ENCODE measurements around the gene TSPEAR.
"Not testable (repeated sequence)": the region's sequence is repeated elsewhere in the genome, so short reads cannot be mapped to it uniquely, and the experiment has no call there.

The TSPEAR gene

GRCh38 chr21:44637851-44638348 is 73.5 kb downstream of the TSPEAR start:
- DNase-seq; H3K4me1 Mint-ChIP-seq (ENCODE audit: low read depth in 2 of 2); H3K27ac Mint-ChIP-seq: not testable (repeated sequence)

GRCh38 chr21:44637018-44637850 is 74.1 kb downstream of the TSPEAR start, which contains the start of gene KRTAP10-10:
TSS of gene KRTAP10-10 (plus strand) at chr21:44637356. CDS start at chr21:44637418, 62 bp downstream.
- DNase-seq (no peak), ATAC-seq (replicated peaks) (no peak)
- peaks cover 0 to 3% of the 10 kb centered on the region in 2 donors for H3K4me1 Mint-ChIP-seq (ENCODE audit: low read depth in 2 of 2)
- peaks cover 4% of the 10 kb centered on the region for H3K36me3 Mint-ChIP-seq (ENCODE audit: insufficient read depth)
- no peak within 1 kb of the TSS for H3K27ac Mint-ChIP-seq
- H3K27me3 Mint-ChIP-seq, result peaks cover 0 to 35% of the 10 kb centered on the region in 2 donors
- H3K9me3 Mint-ChIP-seq, result peaks cover 2 to 24% of the 10 kb centered on the region in 2 donors
- H3K4me3 Mint-ChIP-seq, result no peak within 1 kb of the TSS

More at GRCh38 chr21:44637851-44638348, 73.5 kb downstream of the TSPEAR start:
- H3K4me3 Mint-ChIP-seq; ATAC-seq (replicated peaks); H3K36me3 Mint-ChIP-seq (ENCODE audit: insufficient read depth): not testable (repeated sequence)
- Mint-ChIP-seq H3K9me3 (peaks cover 2 to 23% of the 10 kb centered on the region in 2 donors), H3K27me3 (peaks cover 0 to 35% of the 10 kb centered on the region in 2 donors)

- Mint-ChIP-seq H3K9me3 (peaks cover 7 to 27% of the 10 kb centered on the region in 2 donors), H3K27ac (no peak overlapping the region), H3K4me3 (no peak overlapping the region), H3K36me3 (ENCODE audit: insufficient read depth) (peaks cover 4% of the 10 kb centered on the region), H3K4me1 (ENCODE audit: low read depth in 2 of 2) (peaks cover 0 to 3% of the 10 kb centered on the region in 2 donors), H3K27me3 (peaks cover 0 to 35% of the 10 kb centered on the region in 2 donors)
- DNase-seq, result no peak
- ATAC-seq (replicated peaks), result no peak
Observed at GRCh38 chr21:44636209-44637017, 75.0 kb downstream of the TSPEAR start.

GRCh38 chr21:44632067-44632466 is 79.3 kb downstream of the TSPEAR start:
- Mint-ChIP-seq H3K36me3 (ENCODE audit: insufficient read depth) (peaks cover 10% of the 10 kb centered on the region), H3K9me3 (peaks cover 18 to 29% of the 10 kb centered on the region in 2 donors), H3K27ac (no peak overlapping the region), H3K4me1 (ENCODE audit: low read depth in 2 of 2) (peaks cover 24 to 25% of the 10 kb centered on the region in 2 donors), H3K4me3 (no peak overlapping the region), H3K27me3 (peaks cover 0 to 7% of the 10 kb centered on the region in 2 donors)
- DNase-seq (no peak), ATAC-seq (replicated peaks) (no peak)

- Mint-ChIP-seq H3K36me3 (ENCODE audit: insufficient read depth) (peaks cover 16% of the 10 kb centered on the region), H3K4me3 (peak overlapping the region; percentile 58 to 68), H3K27me3 (no peaks in the 10 kb centered on the region), H3K4me1 (ENCODE audit: low read depth in 2 of 2) (peaks cover 38 to 40% of the 10 kb centered on the region in 2 donors), H3K9me3 (peaks cover 18 to 29% of the 10 kb centered on the region in 2 donors), H3K27ac (peak overlapping the region; percentile 77 to 87)
- DNase-seq (no peak), ATAC-seq (replicated peaks) (peak; percentile 18)
Observed at GRCh38 chr21:44630440-44630839, 80.9 kb downstream of the TSPEAR start.

- H3K36me3 Mint-ChIP-seq (ENCODE audit: insufficient read depth), result peaks cover 16% of the 10 kb centered on the region
- no peaks in the 10 kb centered on the region for H3K27me3 Mint-ChIP-seq
- ATAC-seq (replicated peaks), result no peak
- DNase-seq, result no peak
- peaks cover 41 to 43% of the 10 kb centered on the region in 2 donors for H3K4me1 Mint-ChIP-seq (ENCODE audit: low read depth in 2 of 2)
- H3K27ac Mint-ChIP-seq, result peak overlapping the region; percentile 77 to 87
- H3K9me3 Mint-ChIP-seq, result peaks cover 21 to 34% of the 10 kb centered on the region in 2 donors
- no peak overlapping the region for H3K4me3 Mint-ChIP-seq
Observed at GRCh38 chr21:44628707-44629391, 82.5 kb downstream of the TSPEAR start.

GRCh38 chr21:44627831-44628233 is 83.5 kb downstream of the TSPEAR start:
- not testable (repeated sequence) for H3K27me3 Mint-ChIP-seq; DNase-seq; ATAC-seq (replicated peaks)
- H3K36me3 Mint-ChIP-seq (ENCODE audit: insufficient read depth), result peaks cover 13% of the 10 kb centered on the region
- H3K9me3 Mint-ChIP-seq, result peaks cover 27 to 38% of the 10 kb centered on the region in 2 donors
- H3K27ac Mint-ChIP-seq, result peak overlapping the region; percentile 41 to 90
- H3K4me1 Mint-ChIP-seq (ENCODE audit: low read depth in 2 of 2), result peaks cover 41 to 50% of the 10 kb centered on the region in 2 donors
- peak overlapping the region; percentile 12 to 68 for H3K4me3 Mint-ChIP-seq

- Mint-ChIP-seq H3K27ac (peak overlapping the region; percentile 41 to 90), H3K36me3 (ENCODE audit: insufficient read depth) (peaks cover 13% of the 10 kb centered on the region), H3K9me3 (peaks cover 27 to 42% of the 10 kb centered on the region in 2 donors), H3K4me3 (peak overlapping the region; percentile 12 to 68), H3K4me1 (ENCODE audit: low read depth in 2 of 2) (peaks cover 41 to 56% of the 10 kb centered on the region in 2 donors)
- not testable (repeated sequence) for ATAC-seq (replicated peaks); H3K27me3 Mint-ChIP-seq; DNase-seq
Observed at GRCh38 chr21:44627181-44627822, 84.1 kb downstream of the TSPEAR start.

- peaks cover 42 to 56% of the 10 kb centered on the region in 2 donors for H3K4me1 Mint-ChIP-seq (ENCODE audit: low read depth in 2 of 2)
- H3K27me3 Mint-ChIP-seq, result no peaks in the 10 kb centered on the region
- H3K27ac Mint-ChIP-seq, result peak within 1 kb of the TSS; percentile 89 to 90
- peaks cover 13% of the 10 kb centered on the region for H3K36me3 Mint-ChIP-seq (ENCODE audit: insufficient read depth)
- DNase-seq (no peak), ATAC-seq (replicated peaks) (no peak)
- peaks cover 23 to 46% of the 10 kb centered on the region in 2 donors for H3K9me3 Mint-ChIP-seq
- H3K4me3 Mint-ChIP-seq, result peak within 1 kb of the TSS; percentile 68 to 75
Observed at GRCh38 chr21:44626673-44627143, 84.7 kb downstream of the TSPEAR start, which contains the start of gene KRTAP10-9. TSS of gene KRTAP10-9 (plus strand) at chr21:44627093. CDS start at chr21:44627172, 79 bp downstream.

GRCh38 chr21:44626262-44626661 is 85.1 kb downstream of the TSPEAR start:
- H3K9me3 Mint-ChIP-seq, result peaks cover 21 to 42% of the 10 kb centered on the region in 2 donors
- no peaks in the 10 kb centered on the region for H3K27me3 Mint-ChIP-seq
- peak; percentile 97 for ATAC-seq (replicated peaks)
- peaks cover 42 to 56% of the 10 kb centered on the region in 2 donors for H3K4me1 Mint-ChIP-seq (ENCODE audit: low read depth in 2 of 2)
- peak overlapping the region; percentile 61 to 75 for H3K4me3 Mint-ChIP-seq
- peaks cover 13% of the 10 kb centered on the region for H3K36me3 Mint-ChIP-seq (ENCODE audit: insufficient read depth)
- peak overlapping the region; percentile 89 to 90 for H3K27ac Mint-ChIP-seq
- peak; percentile 39 to 50 (median 42) for DNase-seq

GRCh38 chr21:44625756-44626155 is 85.6 kb downstream of the TSPEAR start:
- Mint-ChIP-seq H3K4me3 (peak overlapping the region; percentile 61 to 75), H3K27me3 (no peaks in the 10 kb centered on the region), H3K4me1 (ENCODE audit: low read depth in 2 of 2) (peaks cover 40 to 54% of the 10 kb centered on the region in 2 donors), H3K9me3 (peaks cover 18 to 39% of the 10 kb centered on the region in 2 donors), H3K27ac (peak overlapping the region; percentile 89 to 90), H3K36me3 (ENCODE audit: insufficient read depth) (peaks cover 13% of the 10 kb centered on the region)
- no peak for ATAC-seq (replicated peaks)
- DNase-seq, result no peak

GRCh38 chr21:44623575-44623974 is 87.8 kb downstream of the TSPEAR start:
- no peak for ATAC-seq (replicated peaks)
- no peaks in the 10 kb centered on the region for H3K27me3 Mint-ChIP-seq
- peaks cover 6% of the 10 kb centered on the region for H3K36me3 Mint-ChIP-seq (ENCODE audit: insufficient read depth)
- DNase-seq, result no peak
- H3K9me3 Mint-ChIP-seq, result peaks cover 16 to 45% of the 10 kb centered on the region in 2 donors
- H3K4me3 Mint-ChIP-seq, result no peak overlapping the region
- H3K27ac Mint-ChIP-seq, result no peak overlapping the region
- peaks cover 41 to 55% of the 10 kb centered on the region in 2 donors for H3K4me1 Mint-ChIP-seq (ENCODE audit: low read depth in 2 of 2)

All from effector memory CD8-positive, alpha-beta T cell (primary cell).